ENCODE results near the gene LMTK3.
A peak's percentile ranks its signal among the peaks of the same experiment; 100 is the strongest.

LMTK3 gene

GRCh38 chr19:48511800-48512503, at the start of gene LMTK3:
TSS of gene LMTK3 (minus strand) at chr19:48511835. CDS start at chr19:48511576, 259 bp downstream.
- peak; percentile 67 for DNase-seq

- no peak for DNase-seq
These were observed 49.8 kb upstream of the LMTK3 start for GRCh38 chr19:48561412-48561811.

GRCh38 chr19:48560095-48560530, 48.5 kb upstream of the LMTK3 start:
- DNase-seq: no peak

GRCh38 chr19:48558018-48558684, 46.5 kb upstream of the LMTK3 start:
- peak; percentile 50 for DNase-seq

GRCh38 chr19:48556825-48557224, 45.2 kb upstream of the LMTK3 start:
- no peak for DNase-seq

GRCh38 chr19:48556163-48556562, 44.5 kb upstream of the LMTK3 start:
- peak; percentile 50 for DNase-seq

GRCh38 chr19:48554385-48555091, 42.9 kb upstream of the LMTK3 start:
- peak; percentile 24 for DNase-seq

GRCh38 chr19:48553676-48554384, 42.2 kb upstream of the LMTK3 start:
- DNase-seq: peak; percentile 57

- no peak for DNase-seq
These were observed 41.0 kb upstream of the LMTK3 start for GRCh38 chr19:48552406-48553322.

GRCh38 chr19:48551437-48552302, 40.0 kb upstream of the LMTK3 start, which contains the start of gene SULT2B1:
TSS of gene SULT2B1 (plus strand) at chr19:48552172. CDS start at chr19:48552253, 81 bp downstream.
- no peak for DNase-seq

GRCh38 chr19:48549380-48549779, 37.7 kb upstream of the LMTK3 start:
- DNase-seq: no peak

- DNase-seq: no peak
These were observed 36.7 kb upstream of the LMTK3 start for GRCh38 chr19:48548253-48548911.

GRCh38 chr19:48547722-48548121, 36.1 kb upstream of the LMTK3 start:
- DNase-seq: no peak

GRCh38 chr19:48544856-48545750, 33.5 kb upstream of the LMTK3 start:
- no peak for DNase-seq

- peak; percentile 22 for DNase-seq
These were observed 31.6 kb upstream of the LMTK3 start for GRCh38 chr19:48543121-48543710.

GRCh38 chr19:48541813-48542212, 30.2 kb upstream of the LMTK3 start:
- no peak for DNase-seq

GRCh38 chr19:48540110-48540509, 28.5 kb upstream of the LMTK3 start:
- no peak for DNase-seq

- peak; percentile 58 for DNase-seq
These were observed 28.0 kb upstream of the LMTK3 start for GRCh38 chr19:48539503-48540096.
